HEK293 (cell line): ENCODE results near the gene CDK3.

Experiments used
- KLF7 ChIP-seq: fragments of 450-650 bp; formaldehyde crosslinking; IDR thresholded peaks from 2 replicates; pipeline ENCODE4 v1.5.1; 2016; ENCODE audit warnings: missing biosample characterization, missing genetic modification characterization, borderline replicate concordance
- ZNF140 ChIP-seq: fragments of 450-650 bp; formaldehyde crosslinking; IDR thresholded peaks from 2 replicates; pipeline ENCODE4 v1.5.1; 2016; ENCODE audit warnings: missing biosample characterization, missing genetic modification characterization
- ZNF302 ChIP-seq: fragments of 450-650 bp; formaldehyde crosslinking; IDR thresholded peaks from 2 replicates; pipeline ENCODE4 v1.5.1; 2016; ENCODE audit warnings: missing biosample characterization, missing genetic modification characterization, low read depth
- ZNF560 ChIP-seq: fragments of 450-650 bp; formaldehyde crosslinking; IDR thresholded peaks from 2 replicates; pipeline ENCODE4 v1.5.1; 2017; ENCODE audit warnings: missing biosample characterization, missing genetic modification characterization, borderline replicate concordance
- TF ChIP-seq, protein P1 (sequence below): fragments of 450-650 bp; formaldehyde crosslinking; IDR thresholded peaks from 2 replicates; pipeline ENCODE4 v1.5.1; 2016; ENCODE audit warnings: missing biosample characterization, missing genetic modification characterization

DNA sequence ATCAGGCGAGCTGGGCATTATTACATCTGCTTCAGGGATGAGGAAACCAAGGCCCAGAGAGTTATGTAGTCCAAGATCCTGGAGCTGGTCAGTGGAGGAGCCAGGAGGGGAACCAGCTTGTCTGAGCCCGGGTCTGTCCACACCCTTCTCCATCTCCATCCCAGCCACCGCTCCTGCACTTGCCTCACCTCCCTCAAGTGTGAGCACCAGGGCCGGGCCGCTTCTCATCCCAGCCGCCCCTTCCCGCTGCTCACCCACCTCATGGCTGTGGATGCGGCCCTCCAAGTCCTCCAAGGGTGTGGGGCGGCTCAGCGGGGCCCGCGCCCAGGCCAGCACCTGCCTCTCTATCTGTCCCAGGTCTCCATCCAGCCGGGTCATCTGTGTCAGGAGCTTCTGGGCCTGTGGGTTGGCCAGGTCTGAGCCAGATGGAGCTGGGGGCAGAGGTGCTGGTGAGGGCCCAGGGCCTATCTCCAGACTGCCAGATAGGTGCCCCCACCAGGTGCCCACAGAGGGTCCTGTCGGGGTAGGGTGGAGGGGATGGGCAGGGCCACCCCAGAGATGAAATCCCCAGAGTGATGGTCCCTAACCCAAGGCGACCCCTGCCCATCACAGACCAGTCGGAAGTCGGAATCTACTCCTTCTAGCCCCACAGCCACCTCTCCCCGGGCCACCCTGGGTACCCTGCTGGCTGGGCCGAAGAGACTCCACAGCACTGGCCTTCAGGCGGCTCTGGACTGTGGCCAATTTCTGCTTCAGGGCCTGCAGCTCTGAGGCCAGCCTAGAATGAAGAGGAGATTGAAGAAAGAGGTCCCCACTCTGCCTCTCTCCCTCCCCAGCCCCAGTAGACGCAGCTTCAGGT, 17.1 kb downstream of the CDK3 start:
- TF ChIP-seq, protein P1, sequence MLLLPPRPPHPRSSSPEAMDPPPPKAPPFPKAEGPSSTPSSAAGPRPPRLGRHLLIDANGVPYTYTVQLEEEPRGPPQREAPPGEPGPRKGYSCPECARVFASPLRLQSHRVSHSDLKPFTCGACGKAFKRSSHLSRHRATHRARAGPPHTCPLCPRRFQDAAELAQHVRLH (tag by site-specific recombination) = no peak
- TF ChIP-seq ZNF560 (tag by site-specific recombination) (no peak), ZNF302 (no peak), KLF7 (tag by site-specific recombination) (no peak), ZNF140 (tag by site-specific recombination) (no peak)
